GM19463 (cell line): ENCODE results near the gene TRIM28.

ENCODE experiments used
- ATAC-seq: cut with Tn5 transposase; IDR thresholded peaks from one replicate; pipeline ENCODE4 v1.9.1; 2021; ENCODE audit warnings: mild to moderate bottlenecking, moderate library complexity; ENCODE audit not compliant: unreplicated experiment

TRIM28 gene

GRCh38 chr19:58547323-58548312 is 3.8 kb downstream of the TRIM28 start:
- no peak for ATAC-seq

- no peak for ATAC-seq
These were observed 5.2 kb downstream of the TRIM28 start for GRCh38 chr19:58548859-58549663.

GRCh38 chr19:58549664-58550361 is 5.9 kb downstream of the TRIM28 start:
- no peak for ATAC-seq

- no peak for ATAC-seq
These were observed 6.7 kb downstream of the TRIM28 start for GRCh38 chr19:58550362-58551122.

- ATAC-seq: no peak
These were observed 7.2 kb downstream of the TRIM28 start for GRCh38 chr19:58551123-58551497.

GRCh38 chr19:58551577-58552471 is 8.0 kb downstream of the TRIM28 start:
- no peak for ATAC-seq

- no peak for ATAC-seq
These were observed 8.8 kb downstream of the TRIM28 start for GRCh38 chr19:58552655-58553054.

- ATAC-seq: no peak
These were observed 10.1 kb downstream of the TRIM28 start for GRCh38 chr19:58553799-58554493.

GRCh38 chr19:58554494-58555368 is 10.9 kb downstream of the TRIM28 start, which contains the start of gene CHMP2A:
Gene CHMP2A, minus strand, starts transcription at chr19:58555105. Its CDS starts 893 bp downstream, at chr19:58554212.
- peak; percentile 32 for ATAC-seq

GRCh38 chr19:58555369-58555885 is 11.6 kb downstream of the TRIM28 start:
- ATAC-seq: no peak

GRCh38 chr19:58555920-58556621 is 12.2 kb downstream of the TRIM28 start:
- ATAC-seq: no peak

GRCh38 chr19:58556622-58557220 is 12.9 kb downstream of the TRIM28 start:
- ATAC-seq: no peak

- no peak for ATAC-seq
These were observed 13.6 kb downstream of the TRIM28 start for GRCh38 chr19:58557221-58558065.

GRCh38 chr19:58558066-58558622 is 14.3 kb downstream of the TRIM28 start, which contains the start of gene UBE2M:
Gene UBE2M, minus strand, starts transcription at chr19:58558611. Its CDS starts 230 bp downstream, at chr19:58558381.
- no peak for ATAC-seq

- peak; percentile 48 for ATAC-seq
These were observed 14.9 kb downstream of the TRIM28 start for GRCh38 chr19:58558623-58559274.
